KOPT-K1 (cell line): Measurements from ENCODE around the gene ACR.

Experiments used
- H3K27ac ChIP-seq: fragments of 200-600 bp; sonication (generic); 2 replicates; pipeline ENCODE4 v1.5.1; 2016; ENCODE audit warnings: antibody characterized with exemption, mild to moderate bottlenecking, low read depth, low read length; ENCODE audit not compliant: poor library complexity, severe bottlenecking
- H3K36me3 ChIP-seq: fragments of 200-600 bp; sonication (generic); 2 replicates; pipeline ENCODE4 v1.5.1; 2017; ENCODE audit warnings: antibody characterized with exemption, mild to moderate bottlenecking, low read length, moderate library complexity; ENCODE audit not compliant: insufficient read depth
- H3K9me3 ChIP-seq: fragments of 200-600 bp; sonication (generic); 2 replicates; pipeline ENCODE4 v1.5.1; 2017; ENCODE audit warnings: antibody characterized with exemption, low read length, mild to moderate bottlenecking; ENCODE audit not compliant: insufficient read depth, poor library complexity, severe bottlenecking

Gene ACR

DNA sequence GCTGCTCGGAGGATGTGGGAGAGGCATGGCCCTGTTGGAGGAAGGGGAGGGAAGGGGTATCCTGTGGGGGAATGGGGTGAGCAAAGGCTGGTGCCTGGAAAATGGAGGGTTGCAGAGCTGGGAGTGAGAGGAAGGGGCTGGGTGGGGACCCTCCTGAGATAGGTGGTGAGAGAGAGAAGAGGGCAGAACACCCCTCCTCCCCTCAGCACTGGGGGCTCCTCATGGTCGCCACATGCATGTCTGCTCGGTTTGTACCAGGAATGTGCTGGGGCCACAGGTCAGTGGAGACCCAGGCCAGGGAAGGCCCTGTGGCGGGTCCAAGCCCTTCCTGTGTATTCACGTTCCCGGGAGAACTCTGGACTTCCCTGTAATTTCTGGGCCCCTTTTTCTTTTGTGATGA is 27.8 kb upstream of the ACR start:
- no peak overlapping the region for H3K27ac ChIP-seq
- no peaks in the 10 kb centered on the region for H3K36me3 ChIP-seq
- no peaks in the 10 kb centered on the region for H3K9me3 ChIP-seq

DNA sequence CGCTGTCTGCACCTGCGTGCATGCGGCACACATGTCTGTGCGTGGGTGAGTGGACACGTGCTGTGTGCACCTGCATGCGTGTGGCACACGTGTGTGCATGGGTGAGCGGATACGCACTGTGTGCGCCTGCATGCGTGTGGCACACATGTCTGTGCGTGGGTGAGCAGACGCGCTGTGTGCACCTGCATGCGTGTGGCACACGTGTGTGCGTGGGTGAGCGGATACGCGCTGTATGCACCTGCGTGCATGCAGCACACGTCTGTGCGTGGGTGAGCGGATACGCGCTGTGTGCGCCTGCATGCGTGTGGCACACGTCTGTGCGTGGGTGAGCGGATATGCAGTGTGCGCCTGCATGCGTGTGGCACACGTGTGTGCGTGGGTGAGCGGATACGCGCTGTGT is 27.1 kb upstream of the ACR start:
- Histone ChIP-seq H3K9me3 (no peaks in the 10 kb centered on the region), H3K27ac (no peak overlapping the region), H3K36me3 (no peaks in the 10 kb centered on the region)

DNA sequence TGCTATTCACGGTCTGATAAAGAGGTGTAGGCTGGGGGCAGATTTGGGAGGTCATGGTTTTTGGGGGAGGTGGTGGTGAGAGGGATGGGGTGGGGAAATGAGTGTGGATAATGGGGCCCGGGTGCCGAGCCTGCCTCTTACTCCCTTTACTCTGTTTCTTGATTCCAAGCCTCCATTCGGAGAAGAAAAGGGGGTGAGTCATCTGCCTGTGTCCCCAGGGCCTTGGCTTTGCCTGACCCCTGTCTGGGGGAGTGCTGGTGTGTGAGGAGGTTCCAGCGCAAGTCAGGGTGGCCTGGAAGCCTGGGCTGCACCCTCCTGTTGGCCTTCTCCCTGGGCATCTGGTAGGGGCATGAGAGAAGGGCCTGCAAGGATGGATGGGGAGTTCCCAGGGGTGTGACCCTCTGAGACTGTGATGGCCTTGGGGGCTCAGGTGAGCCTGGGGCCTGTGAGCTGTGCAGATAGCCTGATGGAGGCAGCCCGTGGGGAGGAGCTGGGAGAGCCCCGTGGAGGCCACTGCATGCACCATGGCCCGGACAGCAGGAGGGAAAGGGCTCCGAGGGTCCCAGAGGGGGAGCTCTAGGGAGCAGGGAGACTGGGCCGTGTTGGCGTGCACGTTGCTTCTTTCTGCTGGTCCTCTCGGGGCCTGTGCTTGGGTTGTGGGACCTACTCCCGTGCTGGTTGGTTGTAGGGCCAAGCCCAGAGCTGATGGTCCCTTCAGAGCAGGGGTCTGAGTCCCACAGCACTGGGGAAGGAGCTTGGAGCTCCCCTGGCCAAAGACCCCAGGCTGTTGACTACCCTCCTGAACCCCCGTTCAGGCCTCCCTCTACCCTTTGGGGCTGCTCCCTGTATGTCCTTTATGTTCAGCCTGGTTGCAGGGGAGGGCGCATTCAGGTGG is 26.3 kb upstream of the ACR start:
- Histone ChIP-seq H3K36me3 (no peaks in the 10 kb centered on the region), H3K27ac (no peak overlapping the region), H3K9me3 (no peaks in the 10 kb centered on the region)

DNA sequence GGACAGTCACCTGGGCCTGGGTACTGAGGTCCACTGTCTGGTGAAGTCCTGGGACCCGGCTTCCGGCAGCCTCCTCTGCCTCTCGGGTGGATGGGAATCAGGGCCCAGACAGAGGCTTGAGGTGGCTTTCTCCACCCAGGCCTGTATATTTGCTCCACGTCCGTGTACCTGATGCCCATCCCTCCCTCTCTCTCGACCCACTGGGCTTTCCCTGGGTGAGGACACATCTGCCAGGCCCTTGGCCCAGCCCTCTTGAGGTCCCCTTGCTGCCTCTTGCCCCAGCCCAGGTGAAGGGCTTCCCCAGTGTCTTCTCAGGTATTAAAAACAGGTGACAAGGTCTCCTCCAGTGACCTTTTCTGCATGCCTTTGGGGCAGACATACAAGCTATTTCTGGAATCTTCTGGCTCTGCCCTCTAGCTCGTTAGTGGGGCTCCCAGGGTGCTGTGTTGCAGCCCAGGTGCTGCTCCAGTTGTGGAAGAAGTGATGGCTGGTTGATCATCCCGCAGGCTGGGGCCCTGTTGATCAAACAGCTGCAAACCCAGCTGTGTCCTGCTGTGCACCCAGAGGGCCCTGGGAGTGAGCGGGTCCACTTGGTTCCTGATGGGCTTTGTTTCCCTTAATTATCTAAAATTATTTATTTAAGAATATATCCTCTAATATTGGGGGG is 25.5 kb upstream of the ACR start:
- H3K36me3 ChIP-seq = no peaks in the 10 kb centered on the region
- H3K9me3 ChIP-seq = no peaks in the 10 kb centered on the region
- H3K27ac ChIP-seq = no peak overlapping the region

DNA sequence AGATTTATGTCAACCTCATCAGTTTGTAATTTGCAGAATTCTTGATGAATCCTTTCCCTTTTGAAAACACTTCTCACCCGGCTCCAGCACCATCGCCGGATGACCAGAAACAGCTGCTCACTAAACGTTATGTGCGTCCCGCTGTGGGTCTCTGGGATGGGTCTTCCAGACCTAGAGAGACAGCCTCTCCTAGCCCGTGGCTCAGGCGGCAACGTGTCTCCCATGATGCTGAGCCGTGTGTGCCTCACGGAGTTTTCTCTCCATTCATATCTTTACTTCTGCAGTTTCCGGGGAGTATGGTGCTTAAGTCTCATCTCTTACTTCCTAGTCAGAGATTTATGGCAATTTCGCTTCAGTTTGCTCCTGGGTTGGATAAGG is 25.0 kb upstream of the ACR start:
- Histone ChIP-seq H3K9me3 (no peaks in the 10 kb centered on the region), H3K27ac (no peak overlapping the region), H3K36me3 (no peaks in the 10 kb centered on the region)

DNA sequence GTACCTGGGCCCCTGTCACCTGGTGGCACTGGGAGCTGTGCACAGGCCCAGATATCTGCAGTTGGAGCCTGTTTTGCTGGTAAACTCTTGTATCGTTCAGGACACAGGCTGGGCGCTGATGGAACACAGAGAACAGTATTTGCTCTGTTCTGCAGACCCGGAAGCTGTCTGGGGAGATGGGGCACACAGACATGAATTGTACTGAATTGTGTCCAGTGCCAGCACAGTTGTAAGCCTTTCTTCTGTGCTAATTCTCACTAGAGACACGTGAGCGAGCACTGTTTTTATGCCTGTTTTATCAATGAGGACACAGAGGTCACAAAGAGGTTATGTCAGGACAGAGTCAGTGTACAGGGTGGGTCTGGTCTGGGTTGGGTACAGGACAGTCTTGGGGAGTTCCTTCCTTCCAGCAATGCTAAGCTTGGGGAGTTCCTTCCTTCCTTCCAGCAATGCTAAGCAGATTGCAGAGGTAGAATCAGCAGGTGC is 24.4 kb upstream of the ACR start:
- no peaks in the 10 kb centered on the region for H3K9me3 ChIP-seq
- H3K36me3 ChIP-seq = no peaks in the 10 kb centered on the region
- no peak overlapping the region for H3K27ac ChIP-seq

DNA sequence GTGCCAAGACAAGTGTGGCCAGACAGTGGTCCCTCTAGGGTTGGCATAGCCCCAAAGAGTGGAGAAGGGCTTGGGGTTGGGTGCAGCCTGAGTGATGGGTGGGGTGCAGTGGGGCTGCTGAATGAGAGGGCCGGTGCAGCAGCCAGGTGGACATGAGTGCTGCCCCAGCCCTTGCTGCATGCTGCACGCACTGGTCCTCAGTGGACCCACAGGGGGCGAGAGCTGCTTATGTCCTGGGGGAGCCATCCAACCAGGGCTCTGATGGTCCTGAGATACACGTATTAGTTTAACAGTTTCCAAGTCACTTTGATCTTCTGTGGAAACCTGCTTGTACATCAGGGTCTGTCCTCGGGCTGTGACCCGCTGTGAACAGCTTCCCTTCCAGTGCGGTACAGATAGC is 23.9 kb upstream of the ACR start:
- Histone ChIP-seq H3K36me3 (no peaks in the 10 kb centered on the region), H3K9me3 (no peaks in the 10 kb centered on the region), H3K27ac (no peak overlapping the region)

DNA sequence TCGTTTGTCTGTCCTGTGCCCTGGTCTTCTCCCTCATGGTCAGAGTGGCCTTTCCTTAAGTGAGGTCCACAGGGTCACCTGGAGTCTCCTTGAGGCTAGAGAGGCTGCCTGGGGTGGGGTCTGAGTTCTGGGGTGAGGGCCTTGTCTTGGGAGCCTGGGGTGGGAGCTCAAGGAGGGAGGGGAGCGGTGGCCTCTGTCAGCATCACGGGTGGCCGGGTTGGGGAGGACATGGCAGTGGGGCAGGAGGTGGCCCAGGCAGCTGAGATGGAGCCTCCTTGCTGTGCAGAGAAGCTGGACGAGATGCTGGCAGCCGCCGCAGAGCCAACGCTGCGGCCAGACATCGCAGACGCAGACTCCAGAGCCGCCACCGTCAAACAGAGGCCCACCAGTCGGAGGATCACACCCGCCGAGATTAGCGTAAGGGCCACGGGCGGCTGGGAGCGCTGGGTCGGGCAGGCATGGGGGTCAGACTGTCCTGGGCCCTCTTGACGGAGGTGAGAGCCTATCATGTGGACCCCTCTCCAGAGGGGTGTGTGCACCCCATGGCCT is 23.3 kb upstream of the ACR start:
- Histone ChIP-seq H3K27ac (no peak overlapping the region), H3K9me3 (no peaks in the 10 kb centered on the region), H3K36me3 (no peaks in the 10 kb centered on the region)

DNA sequence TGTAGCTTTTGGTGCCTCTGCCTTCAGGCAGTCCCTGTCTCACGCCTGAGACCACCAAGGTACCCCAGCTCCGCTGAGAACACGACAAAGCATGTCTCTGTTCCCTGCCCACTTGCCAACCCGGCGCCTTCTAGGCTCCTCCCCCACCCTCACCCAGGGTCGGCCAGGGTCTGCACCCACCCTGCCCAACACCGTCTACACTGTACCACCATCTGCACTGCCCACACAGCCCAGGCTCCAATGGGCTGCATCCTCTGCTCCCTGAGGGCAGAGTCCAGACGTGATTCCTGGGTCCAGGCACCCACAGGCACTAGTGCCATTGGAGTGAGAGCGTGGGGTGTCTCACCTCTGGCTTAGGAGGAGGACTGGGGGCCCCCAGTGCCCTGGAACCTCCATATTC is 22.8 kb upstream of the ACR start:
- no peaks in the 10 kb centered on the region for H3K36me3 ChIP-seq

DNA sequence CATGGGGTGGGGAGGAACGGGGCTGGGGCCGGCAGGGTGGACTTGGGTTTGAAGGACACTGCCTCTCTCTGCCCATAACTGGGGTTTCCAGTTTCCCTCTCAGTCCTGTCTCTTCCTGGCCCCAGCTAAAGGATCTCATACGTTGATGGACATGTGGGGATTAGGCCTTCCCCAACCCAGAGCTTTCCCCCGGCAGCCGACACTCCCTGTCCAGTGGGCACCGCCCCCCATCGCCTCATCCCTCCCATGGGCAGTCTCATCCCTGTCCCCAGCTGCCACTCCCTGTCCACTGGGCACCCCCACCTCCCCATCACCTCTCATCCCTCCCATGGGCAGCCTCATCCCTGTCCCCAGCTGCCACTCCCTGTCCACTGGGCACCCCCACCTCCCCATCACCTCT is 22.2 kb upstream of the ACR start:
- Histone ChIP-seq H3K36me3 (no peaks in the 10 kb centered on the region), H3K9me3 (no peaks in the 10 kb centered on the region), H3K27ac (no peak overlapping the region)

More for the DNA sequence above, 22.8 kb upstream of the ACR start:
- H3K27ac ChIP-seq = no peak overlapping the region
- no peaks in the 10 kb centered on the region for H3K9me3 ChIP-seq

DNA sequence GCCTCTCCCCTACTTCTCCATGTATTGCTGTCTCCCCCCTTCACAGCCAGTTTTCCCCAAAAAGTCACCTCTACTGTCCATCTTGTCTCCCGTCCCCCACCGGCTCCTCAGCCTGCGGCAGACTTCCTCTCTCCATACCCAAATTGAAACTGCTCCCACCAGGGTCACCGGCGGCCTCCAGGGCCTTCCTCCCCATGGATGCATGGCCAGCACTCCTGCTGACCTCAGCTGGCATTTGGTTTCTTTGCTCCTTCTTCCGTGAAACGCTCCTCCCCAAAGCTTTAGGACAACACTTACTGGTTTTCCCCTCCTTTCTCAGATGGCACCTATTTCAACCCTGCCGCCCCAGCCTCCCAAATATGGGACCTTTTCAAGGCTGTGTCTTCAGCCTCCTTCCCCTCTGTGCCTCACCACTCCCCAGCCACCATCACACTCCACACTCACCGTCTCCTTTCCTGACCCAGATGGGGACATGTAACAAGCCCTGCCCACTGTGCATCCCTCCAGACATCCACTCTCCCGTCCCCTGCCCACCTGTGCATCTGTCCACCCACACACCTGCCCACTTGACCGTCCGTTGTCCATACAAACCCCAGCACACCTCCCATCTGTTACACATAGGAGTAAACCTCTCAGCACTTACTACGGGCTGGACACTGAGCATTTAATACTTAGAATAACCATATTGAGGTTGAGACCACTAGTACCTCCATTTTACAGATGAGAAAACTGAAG is 21.5 kb upstream of the ACR start:
- Histone ChIP-seq H3K36me3 (no peaks in the 10 kb centered on the region), H3K9me3 (no peaks in the 10 kb centered on the region), H3K27ac (no peak overlapping the region)

DNA sequence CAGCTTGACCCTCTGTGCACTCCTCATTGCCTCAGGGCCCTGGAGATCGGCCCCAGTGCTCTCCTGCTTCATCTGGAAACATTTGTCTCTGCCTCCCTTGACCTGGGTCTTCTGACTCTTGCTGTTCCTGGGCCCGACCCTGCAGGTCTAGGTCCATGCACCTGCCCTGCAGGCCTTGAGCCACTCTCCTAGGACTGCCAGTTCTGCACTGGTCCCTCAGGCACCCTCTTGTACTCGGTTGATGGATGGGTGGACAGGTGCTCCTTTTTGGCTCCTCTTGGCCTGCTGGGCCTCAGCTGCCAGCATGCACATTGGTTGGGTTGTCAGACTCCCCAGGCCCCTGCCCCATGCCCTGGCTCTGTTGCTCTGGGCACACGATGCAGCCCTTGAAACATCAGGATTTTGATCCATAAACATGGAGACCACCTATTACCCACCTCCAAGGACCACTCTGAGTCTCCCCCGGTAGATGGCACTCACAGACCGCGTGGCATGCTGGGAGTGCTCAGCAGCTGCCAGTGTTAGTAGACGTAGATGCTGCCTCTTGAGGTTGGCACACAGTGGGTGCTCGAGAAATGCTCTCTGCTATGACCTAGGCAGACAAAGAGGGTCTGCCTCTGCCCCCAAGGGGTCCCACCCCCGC is 20.2 kb upstream of the ACR start:
- no peak overlapping the region for H3K27ac ChIP-seq
- H3K36me3 ChIP-seq = no peaks in the 10 kb centered on the region

DNA sequence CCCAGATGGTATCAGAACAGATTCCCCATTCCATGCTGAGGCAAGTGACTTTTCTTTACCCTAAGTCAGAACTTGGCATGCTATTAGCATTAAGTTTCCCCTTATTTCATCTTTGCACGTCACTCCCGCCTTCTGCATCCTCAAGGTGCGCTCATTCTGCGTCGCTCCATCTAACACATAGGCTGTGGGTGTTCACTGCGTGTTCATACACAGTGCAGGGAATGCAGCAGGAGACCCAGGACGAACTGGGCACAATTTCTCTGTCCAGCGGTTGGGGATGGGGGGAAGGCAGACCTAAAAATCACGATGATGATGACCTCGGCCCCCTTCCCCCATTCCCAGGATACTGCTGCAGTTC is 19.7 kb upstream of the ACR start:
- Histone ChIP-seq H3K27ac (no peak overlapping the region), H3K36me3 (no peaks in the 10 kb centered on the region), H3K9me3 (no peaks in the 10 kb centered on the region)

More for the DNA sequence above, 20.2 kb upstream of the ACR start:
- H3K9me3 ChIP-seq = no peaks in the 10 kb centered on the region

DNA sequence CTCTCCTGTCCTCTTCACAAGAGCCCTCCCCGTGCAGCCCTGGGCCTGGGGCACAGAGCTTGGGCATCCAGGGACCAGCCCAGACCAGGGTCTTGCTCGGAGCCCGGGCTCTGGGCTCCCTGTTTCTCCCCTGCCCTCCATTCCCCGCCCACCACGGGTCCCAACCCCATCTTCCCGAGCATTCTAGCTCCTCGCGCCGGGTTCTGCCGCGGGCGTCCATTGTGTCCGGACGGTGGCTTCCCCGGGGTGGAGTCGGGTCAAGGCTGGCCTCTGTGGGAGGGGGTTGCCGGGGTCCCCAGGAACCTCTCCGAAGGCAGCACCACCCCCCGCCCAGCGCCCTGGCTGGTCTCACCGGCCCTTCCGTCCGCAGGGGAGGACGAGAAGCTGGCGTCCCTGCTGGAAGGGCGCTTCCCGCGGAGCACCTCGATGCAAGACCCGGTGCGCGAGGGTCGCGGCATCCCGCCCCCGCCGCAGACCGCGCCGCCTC is 18.1 kb upstream of the ACR start:
- no peaks in the 10 kb centered on the region; the same call in 1 of the 2 replicates for H3K36me3 ChIP-seq

More for the DNA sequence above, 18.1 kb upstream of the ACR start:
- Histone ChIP-seq H3K27ac (no peak overlapping the region), H3K9me3 (no peaks in the 10 kb centered on the region)
